ENCODE results near the gene SPRY4.

DNA sequence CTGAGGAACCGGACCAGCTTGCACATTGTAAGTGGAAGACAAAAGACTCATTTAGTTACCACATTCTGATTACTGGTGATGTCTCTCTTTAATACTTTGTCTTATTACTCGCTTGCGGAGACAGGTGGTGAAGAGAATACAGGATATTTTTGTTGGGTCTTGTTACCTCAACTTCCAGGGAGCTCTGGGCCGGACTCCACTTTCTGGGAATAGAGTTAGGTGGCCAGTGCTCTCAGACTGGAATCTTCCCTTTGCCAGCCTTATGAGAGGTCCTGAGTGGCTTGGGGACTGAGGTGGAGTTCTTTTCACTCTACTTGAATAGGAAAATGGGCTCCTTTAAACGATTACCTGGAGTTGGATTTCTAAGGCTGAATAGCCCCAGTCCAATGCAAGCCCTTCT, 33.3 kb upstream of the SPRY4 start:
- TF ChIP-seq CTCF (IDR thresholded peaks at IDR 0.05; ENCODE audit: insufficient read depth, low read length): no peak
- no peak for TF ChIP-seq POLR2AphosphoS5 (IDR thresholded peaks at IDR 0.05; ENCODE audit: low read depth)
